ENCODE results near the gene UNC45B.
"Not testable (repeated sequence)": the region's sequence is repeated elsewhere in the genome, so short reads cannot be mapped to it uniquely, and the experiment has no call there.

Gene UNC45B

DNA sequence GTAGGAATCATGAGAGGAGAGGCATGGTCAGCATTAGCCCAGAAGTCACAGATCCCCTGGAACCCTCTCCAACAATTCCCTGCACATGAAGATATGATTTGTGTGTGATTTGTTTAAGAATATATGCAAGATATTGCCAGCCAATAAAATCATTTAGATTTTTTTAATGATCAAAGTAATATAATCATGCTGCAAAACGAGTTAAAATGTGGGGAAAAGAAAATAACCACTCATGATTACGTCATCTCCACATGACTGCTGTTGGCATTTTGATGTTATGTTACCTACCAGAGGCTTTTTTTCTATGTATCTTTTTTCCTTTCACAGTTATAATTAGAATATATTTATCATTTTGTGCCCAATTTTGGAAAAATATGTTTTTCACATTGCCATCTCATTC, 24.2 kb downstream of the UNC45B start:
- DNase-seq: no peak

GRCh38 chr17:35172321-35172720, 24.7 kb downstream of the UNC45B start:
- DNase-seq: not testable (repeated sequence)

- no peak for DNase-seq
Measured at GRCh38 chr17:35174835-35175334, 27.3 kb downstream of the UNC45B start.

DNA sequence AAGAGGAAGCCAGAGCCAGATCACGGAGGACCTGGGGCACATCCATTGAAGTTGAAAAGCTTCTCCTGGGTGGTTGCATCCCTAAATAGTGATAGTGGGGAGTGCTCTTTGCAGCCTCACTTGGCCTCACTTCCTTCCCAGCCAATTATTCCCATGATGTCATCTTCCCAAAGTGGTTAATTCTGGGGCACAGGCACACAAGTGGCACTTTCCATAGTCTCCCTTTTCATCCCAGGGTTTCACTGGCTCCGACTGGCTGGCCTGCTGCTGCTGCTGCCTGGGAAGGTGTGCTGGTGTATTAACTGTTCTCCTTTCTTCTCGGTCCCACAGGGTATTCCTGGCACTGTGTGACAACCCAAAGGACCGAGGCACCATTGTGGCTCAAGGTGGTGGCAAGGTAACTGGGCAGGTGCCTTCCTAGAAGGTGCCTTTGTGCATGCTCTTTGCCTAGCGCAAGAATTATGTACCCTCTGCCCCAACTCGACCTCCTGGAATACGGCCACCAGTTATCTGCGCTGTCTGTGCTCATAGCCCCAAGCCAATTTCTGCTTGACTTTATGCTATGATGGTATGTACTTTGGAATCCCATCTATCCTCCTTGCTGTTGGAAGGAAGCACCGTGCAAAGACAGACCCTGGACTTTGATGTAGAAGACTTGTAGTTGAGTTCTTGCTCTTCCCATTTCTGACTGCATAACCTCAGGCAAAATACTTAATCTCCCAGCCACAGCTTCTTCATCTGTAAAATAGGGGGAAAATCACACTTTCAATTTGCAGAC, 28.2 kb downstream of the UNC45B start:
- no peak for DNase-seq

- no peak for DNase-seq
Measured at GRCh38 chr17:35176897-35177296, 29.3 kb downstream of the UNC45B start.

- not testable (repeated sequence) for DNase-seq
Measured at GRCh38 chr17:35179379-35179778, 31.8 kb downstream of the UNC45B start.

GRCh38 chr17:35183332-35183731, 35.7 kb downstream of the UNC45B start:
- no peak for DNase-seq

- DNase-seq: no peak
Measured at GRCh38 chr17:35184274-35184673, 36.7 kb downstream of the UNC45B start.

GRCh38 chr17:35185849-35186248, 38.2 kb downstream of the UNC45B start:
- DNase-seq: no peak

GRCh38 chr17:35187481-35187880, 39.9 kb downstream of the UNC45B start:
- no peak for DNase-seq

GRCh38 chr17:35188111-35188510, 40.5 kb downstream of the UNC45B start:
- no peak for DNase-seq

DNA sequence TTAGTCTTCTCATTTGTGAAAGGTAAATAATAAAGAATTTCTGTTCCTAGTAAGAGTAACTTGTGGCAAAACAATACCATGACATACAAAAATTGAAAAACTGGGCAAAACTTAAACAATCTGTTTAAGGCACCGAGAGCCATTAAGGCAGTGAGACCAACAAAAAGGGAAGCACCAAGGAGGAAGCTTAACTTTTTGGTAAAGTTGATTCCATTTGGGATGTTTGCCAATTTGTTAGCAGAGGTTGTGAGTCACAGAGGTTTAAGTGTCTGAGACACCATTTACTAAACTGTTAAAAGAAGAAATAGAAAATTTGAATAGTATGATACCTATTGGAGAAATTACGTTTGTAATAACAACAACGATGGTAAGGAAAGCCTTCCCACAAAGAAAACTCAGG, 41.7 kb downstream of the UNC45B start:
- no peak for DNase-seq

DNA sequence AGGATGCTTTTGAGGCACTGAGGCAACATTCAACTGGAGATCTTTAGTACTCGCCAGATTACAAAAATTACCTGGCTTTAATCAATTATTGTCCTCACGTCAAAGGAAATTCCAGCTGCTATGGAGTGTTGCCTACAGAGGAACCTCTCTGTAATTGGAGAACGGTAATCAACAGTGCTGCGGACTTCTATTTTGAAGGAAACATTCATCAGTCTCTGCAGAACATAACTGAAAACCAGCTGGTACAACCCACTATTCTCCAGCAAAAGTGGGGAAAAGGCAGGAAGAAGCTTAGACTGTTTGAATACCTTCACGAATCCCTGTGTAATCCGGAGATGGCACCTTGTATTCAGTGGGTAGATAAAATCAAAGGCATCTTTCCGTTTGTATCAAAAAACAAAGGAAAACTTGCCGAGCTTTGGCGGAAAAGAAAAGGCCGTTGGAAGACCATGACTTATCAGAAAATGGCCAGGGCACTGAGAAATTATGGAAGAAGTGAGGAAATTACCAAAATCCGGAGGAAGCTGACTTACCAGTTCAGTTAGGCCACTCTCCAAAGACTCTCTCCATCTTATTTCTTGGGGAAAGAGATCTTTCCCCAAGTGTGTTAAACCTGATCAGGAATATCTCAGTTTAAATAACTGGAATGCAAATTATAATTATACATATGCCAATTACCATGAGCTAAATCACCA, 43.5 kb downstream of the UNC45B start:
- DNase-seq: no peak

GRCh38 chr17:35192708-35193107, 45.1 kb downstream of the UNC45B start:
- DNase-seq: no peak

DNA sequence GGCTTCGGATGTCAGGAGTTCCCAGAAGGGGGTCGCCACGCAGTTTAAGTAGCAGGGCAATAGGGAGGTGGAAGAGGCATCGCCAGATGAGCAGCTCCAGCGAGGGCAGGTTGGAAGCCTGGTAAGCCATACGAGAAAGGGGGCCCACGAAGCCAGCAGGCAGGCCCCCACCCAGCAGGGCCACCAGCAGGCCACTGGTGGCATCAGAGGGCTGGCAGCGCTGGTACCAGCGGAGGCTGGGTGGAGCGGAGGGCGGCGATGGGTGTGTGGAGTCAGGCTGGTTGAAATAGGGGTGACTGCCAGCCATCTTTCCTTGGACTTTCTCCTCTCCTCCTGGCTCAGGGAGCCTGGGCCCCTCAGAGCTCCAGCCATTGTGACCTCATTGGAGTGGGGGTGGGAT, 46.4 kb downstream of the UNC45B start, which contains the start of gene SLC35G3:
SLC35G3 (minus strand) TSS at position 393 of the 400 bp plus-strand sequence; CDS start at position 307, 86 bp downstream.
- DNase-seq: not testable (repeated sequence)

DNA sequence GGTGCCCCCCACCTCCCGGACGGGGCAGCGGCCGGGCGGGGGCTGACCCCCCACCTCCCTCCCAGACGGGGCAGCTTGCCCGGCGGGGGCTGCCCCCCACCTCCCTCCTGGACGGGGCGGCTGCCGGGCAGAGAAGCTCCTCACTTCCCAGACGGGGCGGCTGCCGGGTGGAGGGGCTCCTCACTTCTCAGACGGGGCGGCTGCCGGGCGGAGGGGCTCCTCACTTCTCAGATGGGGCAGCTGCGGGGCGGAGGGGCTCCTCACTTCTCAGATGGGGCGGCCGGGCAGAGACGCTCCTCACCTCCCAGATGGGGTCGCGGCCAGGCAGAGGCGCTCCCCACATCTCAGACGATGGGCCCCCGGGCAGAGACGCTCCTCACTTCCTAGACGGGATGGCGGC, 47.4 kb downstream of the UNC45B start:
- not testable (repeated sequence) for DNase-seq

GRCh38 chr17:35202582-35202981, 55.0 kb downstream of the UNC45B start:
- not testable (repeated sequence) for DNase-seq

DNA sequence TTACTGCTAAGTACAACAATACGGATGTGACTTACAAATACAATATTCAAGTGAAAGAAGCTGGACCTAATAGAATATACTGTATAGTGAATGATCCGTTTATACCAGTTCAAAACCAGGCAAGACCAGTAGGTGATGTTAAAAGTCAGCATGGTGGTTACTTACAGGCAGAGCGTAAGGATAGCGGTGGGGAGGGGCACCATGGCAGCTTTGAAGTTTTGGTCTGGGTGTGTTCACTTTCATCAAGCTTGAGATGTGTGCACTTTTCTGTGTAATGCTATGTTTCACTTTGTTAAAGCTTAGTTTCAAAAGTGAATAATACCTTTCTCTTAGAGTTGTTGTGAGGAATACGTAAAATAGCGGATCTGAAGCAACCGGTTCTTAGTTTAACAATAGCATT, 63.1 kb downstream of the UNC45B start:
- DNase-seq: no peak

DNA sequence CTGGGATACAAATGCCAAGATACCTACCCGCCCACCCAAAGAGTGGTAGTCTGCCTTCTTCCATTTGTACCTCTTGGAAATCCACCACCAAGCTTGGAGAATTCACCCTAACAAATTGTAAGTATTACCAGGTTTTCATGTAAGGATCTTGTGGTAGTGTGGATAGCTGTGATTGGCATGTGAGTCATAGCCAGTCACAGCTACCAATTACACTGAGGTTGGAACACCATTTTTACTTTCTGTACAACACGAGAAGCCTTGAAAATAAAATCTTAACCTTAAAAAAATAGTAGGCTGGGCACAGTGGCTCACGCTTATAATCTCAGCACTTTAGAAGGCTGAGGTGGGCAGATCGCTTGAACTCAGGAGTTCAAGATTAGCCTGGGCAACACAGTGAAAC, 65.1 kb downstream of the UNC45B start:
- DNase-seq: no peak

GRCh38 chr17:35213412-35213940, 65.9 kb downstream of the UNC45B start:
- DNase-seq: no peak

- no peak for DNase-seq
Measured at GRCh38 chr17:35214192-35214591, 66.6 kb downstream of the UNC45B start.

DNA sequence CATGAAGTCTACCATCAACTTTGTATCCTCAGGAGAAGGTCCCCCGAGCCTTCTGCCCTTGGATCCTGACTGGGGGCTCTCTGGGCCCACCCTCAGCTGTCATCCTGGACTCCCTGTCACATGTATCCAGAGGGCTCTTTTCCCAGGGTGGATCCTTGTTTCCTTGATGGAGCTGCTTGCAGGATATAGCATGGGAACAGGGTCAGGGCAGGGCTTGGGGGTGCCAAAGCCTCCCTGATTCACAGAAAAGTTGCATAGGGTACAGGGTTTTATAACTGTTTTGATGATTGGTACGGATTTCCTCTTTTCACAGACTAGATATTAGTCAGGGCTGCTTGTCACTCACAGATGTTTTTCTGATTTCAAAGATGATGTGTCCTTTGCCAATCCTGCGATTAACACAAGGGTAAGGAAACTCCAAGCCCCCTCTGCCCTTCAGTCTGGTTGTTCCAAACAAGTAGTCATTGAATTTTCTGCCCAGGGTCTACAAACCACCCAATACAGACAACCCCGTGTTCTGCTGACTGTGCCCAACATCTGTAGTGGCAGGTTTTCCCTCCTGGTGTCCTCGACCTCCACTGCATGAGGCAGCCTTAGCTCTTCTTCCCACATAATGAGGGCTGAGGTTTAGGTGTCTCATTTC, 67.1 kb downstream of the UNC45B start:
- DNase-seq: no peak

DNA sequence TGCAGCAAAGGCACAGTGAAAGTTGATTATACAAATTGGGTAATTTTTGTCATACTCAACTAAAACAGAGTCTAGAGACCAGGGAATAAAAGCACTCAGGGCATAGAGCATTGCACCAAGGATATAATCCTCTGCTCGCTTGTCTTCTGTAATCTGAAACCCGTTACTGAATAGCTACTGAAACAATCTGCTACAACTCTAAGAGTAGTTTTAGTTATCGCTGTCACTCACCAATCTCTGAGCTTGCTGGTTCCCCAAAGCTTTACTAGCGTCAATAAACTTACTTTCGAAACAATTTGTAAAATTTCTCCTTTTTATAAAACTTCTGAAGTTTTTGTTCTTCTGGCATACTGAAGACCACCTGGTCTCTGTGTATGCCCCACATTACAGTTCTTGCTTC, 69.5 kb downstream of the UNC45B start:
- DNase-seq: no peak
